PC-9 (cell line): Measurements from ENCODE around the gene SLC7A4. TPM values are rescaled to one million over a fixed set of nuclear protein-coding genes. Genes with fewer than 3 reads are reported as not detected.

Source experiments
- BruUV-seq: library from RNA; stranded (reverse); fragments of 400-500 nt; replicated peaks from 2 replicates; lab custom pipeline; 2021; lab: Mats Ljungman, UMichigan
- CTCF ChIA-PET: fragments of 300-600 bp; sonication (Branson Sonifier 250); formaldehyde crosslinking; loops from one replicate; lab custom pipeline; 2022; ENCODE audit warnings: antibody characterized with exemption; lab: Charles Lee
- POLR2A ChIA-PET: fragments of 300-600 bp; sonication (Branson Sonifier 250); formaldehyde crosslinking; loops from one replicate; lab custom pipeline; 2022; ENCODE audit warnings: antibody characterized with exemption; ENCODE audit not compliant: unreplicated experiment; lab: Charles Lee
- DNase-seq, 2 experiments: peaks; one replicate each; pipeline versions ENCODE4 v3.0.0 to v3.0.0-alpha.2; 2015 to 2022; ENCODE audit warnings: mixed read lengths in 1 of 2
- H2AFZ ChIP-seq: fragments of 200-600 bp; sonication (generic); 2 replicates; pipeline ENCODE4 v1.8.1; 2017; ENCODE audit warnings: antibody characterized with exemption
- H3F3A ChIP-seq: fragments of 200-600 bp; sonication (generic); 2 replicates; pipeline ENCODE4 v1.8.1; 2017; ENCODE audit warnings: antibody characterized with exemption, mild to moderate bottlenecking, low read depth; ENCODE audit not compliant: insufficient read depth
- H3K27ac ChIP-seq: fragments of 200-600 bp; sonication (generic); 2 replicates; pipeline ENCODE4 v1.6.1; 2016; ENCODE audit warnings: mixed run types
- H3K27me3 ChIP-seq: fragments of 200-600 bp; sonication (generic); 2 replicates; pipeline ENCODE4 v1.6.1; 2016; ENCODE audit warnings: low read depth, mixed run types; ENCODE audit not compliant: insufficient read depth
- H3K36me3 ChIP-seq: fragments of 200-600 bp; sonication (generic); 2 replicates; pipeline ENCODE4 v1.6.1; 2016; ENCODE audit warnings: low read depth, mixed run types
- H3K4me1 ChIP-seq: fragments of 200-600 bp; sonication (generic); replicated peaks from 2 replicates; pipeline ENCODE4 v1.6.1; 2016; ENCODE audit warnings: mixed run types; ENCODE audit not compliant: insufficient read depth
- H3K4me2 ChIP-seq: fragments of 200-600 bp; sonication (generic); 2 replicates; pipeline ENCODE4 v1.6.1; 2017; ENCODE audit warnings: mixed run types
- H3K4me3 ChIP-seq: fragments of 200-600 bp; sonication (generic); 2 replicates; pipeline ENCODE4 v1.6.1; 2016; ENCODE audit warnings: mixed run types
- H3K79me2 ChIP-seq: fragments of 200-600 bp; sonication (generic); 2 replicates; pipeline ENCODE4 v1.6.1; 2017; ENCODE audit warnings: low read depth, mixed run types
- H3K9me2 ChIP-seq: fragments of 200-600 bp; sonication (generic); 2 replicates; pipeline ENCODE4 v1.8.1; 2017; ENCODE audit warnings: mild to moderate bottlenecking; ENCODE audit not compliant: insufficient read depth
- H3K9me3 ChIP-seq: fragments of 200-600 bp; sonication (generic); 2 replicates; pipeline ENCODE4 v1.8.1; 2016; ENCODE audit warnings: low read depth; ENCODE audit not compliant: insufficient read depth
- H4K20me1 ChIP-seq: fragments of 200-600 bp; sonication (generic); 2 replicates; pipeline ENCODE4 v1.8.1; 2017; ENCODE audit not compliant: insufficient read depth
- CTCF ChIP-seq: fragments of 200-600 bp; sonication (generic); conservative IDR thresholded peaks from 2 replicates; pipeline ENCODE4 v1.6.1; 2017; ENCODE audit warnings: mixed run types, antibody characterized with exemption, mild to moderate bottlenecking, moderate library complexity
- EZH2 ChIP-seq: fragments of 200-600 bp; sonication (generic); IDR thresholded peaks from 2 replicates; pipeline ENCODE4 v1.8.0; 2017; ENCODE audit warnings: antibody characterized with exemption, low read depth
- intact Hi-C: fragments of 100-400 bp; cut with micrococcal nuclease; formaldehyde crosslinking; loops from one replicate; pipeline ENCODE4 v1.10.0; 2022; ENCODE audit not compliant: unreplicated experiment
- total RNA-seq: library from RNA; stranded (reverse); gene quantifications from 2 replicates; pipeline ENCODE4 v1.2.3, GENCODE V29; 2021

SLC7A4 gene
- total RNA-seq, 1 experiment from 2014 or later: not detected

GRCh38 chr22:21014726-21015465 lies 17.5 kb downstream of the SLC7A4 start, which contains the start of gene P2RX6:
Gene P2RX6 (plus strand): TSS chr22:21015165. CDS start chr22:21015175, 10 bp downstream.
- no peaks in the 10 kb centered on the region for H3K9me2 ChIP-seq
- intact Hi-C loops: no loop called here
- TF ChIP-seq CTCF (no peak), EZH2 (no peak)
- no peak within 1 kb of the TSS for H3K27ac ChIP-seq
- H3K27me3 ChIP-seq: no peaks in the 10 kb centered on the region
- H3F3A ChIP-seq: no peaks in the 10 kb centered on the region
- peak within 1 kb of the TSS; percentile 70 for H3K4me2 ChIP-seq
- peak within 1 kb of the TSS; percentile 34; the same call in 1 of the 2 replicates for H3K4me3 ChIP-seq
- DNase-seq: peak; percentile 39 to 40
- H3K4me1 ChIP-seq: peaks cover 15% of the 10 kb centered on the region
- no peaks in the 10 kb centered on the region for H3K79me2 ChIP-seq
- POLR2A ChIA-PET: interaction anchor here (0.5 to 0.7 kb wide), 3 partner anchors 11 to 88 kb away, joined by 3 to 4 read pairs (median 4); no protein-coding TSS in a partner anchor
- no peaks in the 10 kb centered on the region for H4K20me1 ChIP-seq
- peak within 1 kb of the TSS; percentile 50; the same call in 1 of the 2 replicates for H2AFZ ChIP-seq
- CTCF ChIA-PET: no interaction called here
- BruUV-seq: no TSS peak
- H3K9me3 ChIP-seq: no peaks in the 10 kb centered on the region
- no peaks in the 10 kb centered on the region for H3K36me3 ChIP-seq

GRCh38 chr22:21014202-21014725 lies 18.1 kb downstream of the SLC7A4 start:
- no peaks in the 10 kb centered on the region for H4K20me1 ChIP-seq
- H3K36me3 ChIP-seq: no peaks in the 10 kb centered on the region
- H3K4me1 ChIP-seq: peaks cover 15% of the 10 kb centered on the region
- H3K4me3 ChIP-seq: no peak overlapping the region
- H3K9me2 ChIP-seq: no peaks in the 10 kb centered on the region
- no peak overlapping the region for H3K27ac ChIP-seq
- no peak overlapping the region for H2AFZ ChIP-seq
- ChIA-PET CTCF (no interaction called here), POLR2A (interaction anchor here (0.5 to 0.7 kb wide), 3 partner anchors 10 to 89 kb away, joined by 3 to 4 read pairs (median 4); no protein-coding TSS in a partner anchor)
- DNase-seq: peak in 1 of 2 experiments; percentile 45
- no peaks in the 10 kb centered on the region for H3K9me3 ChIP-seq
- no peaks in the 10 kb centered on the region for H3F3A ChIP-seq
- TF ChIP-seq EZH2 (no peak), CTCF (no peak)
- H3K27me3 ChIP-seq: no peaks in the 10 kb centered on the region
- H3K79me2 ChIP-seq: no peaks in the 10 kb centered on the region
- intact Hi-C loops: no loop called here
- no TSS peak for BruUV-seq
- peak overlapping the region; percentile 70; the same call in 1 of the 2 replicates for H3K4me2 ChIP-seq

DNA sequence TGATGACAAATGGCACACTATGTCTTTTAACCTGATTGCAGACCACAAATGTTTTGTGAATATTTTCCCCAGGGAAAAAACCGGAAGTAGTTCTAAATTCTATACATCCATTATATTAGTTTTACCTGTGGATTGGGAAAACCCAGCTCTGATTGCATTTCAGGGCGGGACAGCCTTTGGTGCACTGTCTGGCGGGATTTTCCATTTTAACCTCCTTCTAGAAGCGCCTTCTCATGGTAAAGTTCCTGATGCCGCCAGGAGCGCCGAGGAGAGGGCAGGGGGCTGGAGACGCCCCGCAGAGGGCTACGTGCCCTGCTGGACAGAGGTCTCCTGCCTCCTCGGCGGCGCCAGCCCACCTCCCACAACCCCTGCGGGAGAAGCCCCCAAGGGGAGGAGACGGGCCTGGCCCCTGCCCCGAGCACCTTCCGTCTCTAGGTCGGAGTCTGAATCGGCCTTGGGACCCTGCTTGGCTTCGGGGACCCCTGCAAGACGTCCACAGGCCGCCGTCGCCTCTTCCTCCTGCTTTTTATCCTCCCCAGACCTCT lies 18.6 kb downstream of the SLC7A4 start:
- TF ChIP-seq CTCF: no peak
- TF ChIP-seq EZH2: no peak
- ChIA-PET CTCF (no interaction called here), POLR2A (no interaction called here)
- no peaks in the 10 kb centered on the region for H3K9me3 ChIP-seq
- peaks cover 15% of the 10 kb centered on the region for H3K4me1 ChIP-seq
- DNase-seq: no peak
- H3K79me2 ChIP-seq: no peaks in the 10 kb centered on the region
- no peak overlapping the region for H3K4me3 ChIP-seq
- intact Hi-C loops: no loop called here
- H3F3A ChIP-seq: no peaks in the 10 kb centered on the region
- H3K27me3 ChIP-seq: no peaks in the 10 kb centered on the region
- no peak overlapping the region for H3K4me2 ChIP-seq
- H3K36me3 ChIP-seq: no peaks in the 10 kb centered on the region
- H3K9me2 ChIP-seq: no peaks in the 10 kb centered on the region
- no peak overlapping the region for H3K27ac ChIP-seq
- no TSS peak for BruUV-seq
- no peak overlapping the region for H2AFZ ChIP-seq
- H4K20me1 ChIP-seq: no peaks in the 10 kb centered on the region
